HEK293 (cell line): ENCODE data around the gene EEF1AKMT3.

Experiments
- CTCF ChIA-PET: fragments of 350-600 bp; formaldehyde crosslinking; extraction: SDS; loops from one replicate; lab custom pipeline; 2021; ENCODE audit warnings: antibody characterized with exemption; lab: Yijun Ruan, JAX
- POLR2A ChIA-PET: fragments of 300-600 bp; formaldehyde crosslinking; extraction: SDS; loops from one replicate; lab custom pipeline; 2020; ENCODE audit warnings: antibody characterized with exemption, inconsistent platforms; lab: Yijun Ruan, JAX
- H3K27ac ChIP-seq: fragments of 200-500 bp; sonication (Bioruptor generic); 2 replicates; pipeline ENCODE4 v1.5.1; 2014; ENCODE audit warnings: low read depth, low read length, control low read depth, inconsistent platforms; ENCODE audit errors: extremely low read depth
- H3K36me3 ChIP-seq, 2 experiments: fragments of 200-500 bp in 1 of 2; sonication (Bioruptor generic) in 1 of 2; 1 replicate in 1 of 2; 2 replicates in 1 of 2; pipeline ENCODE4 v1.5.1; 2014 to 2017; ENCODE audit warnings: inconsistent platforms in 2 of 2, low read length in 2 of 2; ENCODE audit not compliant: control insufficient read depth in 2 of 2, insufficient read depth in 1 of 2
- H3K4me1 ChIP-seq: fragments of 200-500 bp; sonication (Bioruptor generic); 2 replicates; pipeline ENCODE4 v1.5.1; 2014; ENCODE audit warnings: mild to moderate bottlenecking, low read length, inconsistent platforms; ENCODE audit not compliant: control insufficient read depth, insufficient read depth
- H3K4me3 ChIP-seq: 2 replicates; pipeline ENCODE4 v1.5.1; 2011; ENCODE audit warnings: low read depth, mild to moderate bottlenecking, control low read depth, low read length, moderate library complexity
- H3K9me3 ChIP-seq: fragments of 200-500 bp; sonication (Bioruptor generic); 2 replicates; pipeline ENCODE4 v1.5.1; 2014; ENCODE audit warnings: low read depth, low read length, inconsistent platforms; ENCODE audit not compliant: control insufficient read depth, insufficient read depth
- BCL11A ChIP-seq: fragments of 450-650 bp; formaldehyde crosslinking; IDR thresholded peaks from 2 replicates; pipeline ENCODE4 v1.5.1; 2016; ENCODE audit warnings: low read depth, missing biosample characterization, missing genetic modification characterization
- BCL11B ChIP-seq: fragments of 450-650 bp; formaldehyde crosslinking; IDR thresholded peaks from 2 replicates; pipeline ENCODE4 v1.5.1; 2016; ENCODE audit warnings: low read depth, missing biosample characterization, missing genetic modification characterization
- ELK4 ChIP-seq: IDR thresholded peaks from 2 replicates; pipeline ENCODE4 v1.6.1; 2011; ENCODE audit warnings: mild to moderate bottlenecking, low read depth, low read length, borderline replicate concordance
- GLIS2 ChIP-seq: fragments of 450-650 bp; formaldehyde crosslinking; IDR thresholded peaks from 2 replicates; pipeline ENCODE4 v1.5.1; 2016; ENCODE audit warnings: missing biosample characterization, missing genetic modification characterization
- HOXC10 ChIP-seq: sonication (generic); formaldehyde crosslinking; IDR thresholded peaks from 2 replicates; pipeline ENCODE4 v1.8.1; 2023; ENCODE audit warnings: mild to moderate bottlenecking, missing genetic modification reagents
- PATZ1 ChIP-seq: fragments of 450-650 bp; formaldehyde crosslinking; IDR thresholded peaks from 2 replicates; pipeline ENCODE4 v1.5.1; 2016; ENCODE audit warnings: missing biosample characterization, missing genetic modification characterization
- ZBTB7A ChIP-seq: fragments of 450-650 bp; formaldehyde crosslinking; IDR thresholded peaks from 2 replicates; pipeline ENCODE4 v1.5.1; 2016; ENCODE audit warnings: low read depth, missing biosample characterization, missing genetic modification characterization
- ZNF133 ChIP-seq: fragments of 450-650 bp; formaldehyde crosslinking; IDR thresholded peaks from 2 replicates; pipeline ENCODE4 v1.5.1; 2016; ENCODE audit warnings: missing biosample characterization, missing genetic modification characterization
- ZNF148 ChIP-seq: fragments of 450-650 bp; formaldehyde crosslinking; IDR thresholded peaks from 2 replicates; pipeline ENCODE4 v1.5.0; 2017; ENCODE audit warnings: missing biosample characterization, missing genetic modification characterization, borderline replicate concordance
- ZNF398 ChIP-seq: fragments of 450-650 bp; formaldehyde crosslinking; IDR thresholded peaks from 2 replicates; pipeline ENCODE4 v1.5.1; 2017; ENCODE audit warnings: missing biosample characterization, missing genetic modification characterization
- ZNF416 ChIP-seq: fragments of 450-650 bp; formaldehyde crosslinking; IDR thresholded peaks from 2 replicates; pipeline ENCODE4 v1.5.1; 2016; ENCODE audit warnings: missing biosample characterization, missing genetic modification characterization
- ZNF560 ChIP-seq: fragments of 450-650 bp; formaldehyde crosslinking; IDR thresholded peaks from 2 replicates; pipeline ENCODE4 v1.5.1; 2017; ENCODE audit warnings: missing biosample characterization, missing genetic modification characterization, borderline replicate concordance
- ZNF561 ChIP-seq: fragments of 450-650 bp; IDR thresholded peaks from 2 replicates; pipeline ENCODE4 v1.5.1; 2018; ENCODE audit warnings: missing biosample characterization, missing genetic modification characterization, borderline replicate concordance
- ZSCAN16 ChIP-seq: fragments of 450-650 bp; formaldehyde crosslinking; IDR thresholded peaks from 2 replicates; pipeline ENCODE4 v1.5.1; 2016; ENCODE audit warnings: missing biosample characterization, missing genetic modification characterization
- ZSCAN18 ChIP-seq: fragments of 450-650 bp; formaldehyde crosslinking; IDR thresholded peaks from 2 replicates; pipeline ENCODE4 v1.5.1; 2016; ENCODE audit warnings: missing biosample characterization, missing genetic modification characterization
- TF ChIP-seq, protein P1 (sequence below): fragments of 450-650 bp; formaldehyde crosslinking; optimal IDR thresholded peaks from 2 replicates; pipeline ENCODE3; 2016; ENCODE audit warnings: missing biosample characterization, mild to moderate bottlenecking, missing genetic modification characterization
- TF ChIP-seq, protein P2 (sequence below): fragments of 450-650 bp; formaldehyde crosslinking; IDR thresholded peaks from 2 replicates; pipeline ENCODE4 v1.5.1; 2016; ENCODE audit warnings: missing biosample characterization, missing genetic modification characterization
- TF ChIP-seq, protein P3 (sequence below): fragments of 450-650 bp; formaldehyde crosslinking; IDR thresholded peaks from 2 replicates; pipeline ENCODE4 v1.5.1; 2016; ENCODE audit warnings: missing biosample characterization, missing genetic modification characterization
- TF ChIP-seq, protein P4 (sequence below): sonication (generic); formaldehyde crosslinking; IDR thresholded peaks from 2 replicates; pipeline ENCODE4 v1.8.1; 2022; ENCODE audit warnings: mild to moderate bottlenecking, moderate library complexity, missing genetic modification reagents

EEF1AKMT3 gene

DNA sequence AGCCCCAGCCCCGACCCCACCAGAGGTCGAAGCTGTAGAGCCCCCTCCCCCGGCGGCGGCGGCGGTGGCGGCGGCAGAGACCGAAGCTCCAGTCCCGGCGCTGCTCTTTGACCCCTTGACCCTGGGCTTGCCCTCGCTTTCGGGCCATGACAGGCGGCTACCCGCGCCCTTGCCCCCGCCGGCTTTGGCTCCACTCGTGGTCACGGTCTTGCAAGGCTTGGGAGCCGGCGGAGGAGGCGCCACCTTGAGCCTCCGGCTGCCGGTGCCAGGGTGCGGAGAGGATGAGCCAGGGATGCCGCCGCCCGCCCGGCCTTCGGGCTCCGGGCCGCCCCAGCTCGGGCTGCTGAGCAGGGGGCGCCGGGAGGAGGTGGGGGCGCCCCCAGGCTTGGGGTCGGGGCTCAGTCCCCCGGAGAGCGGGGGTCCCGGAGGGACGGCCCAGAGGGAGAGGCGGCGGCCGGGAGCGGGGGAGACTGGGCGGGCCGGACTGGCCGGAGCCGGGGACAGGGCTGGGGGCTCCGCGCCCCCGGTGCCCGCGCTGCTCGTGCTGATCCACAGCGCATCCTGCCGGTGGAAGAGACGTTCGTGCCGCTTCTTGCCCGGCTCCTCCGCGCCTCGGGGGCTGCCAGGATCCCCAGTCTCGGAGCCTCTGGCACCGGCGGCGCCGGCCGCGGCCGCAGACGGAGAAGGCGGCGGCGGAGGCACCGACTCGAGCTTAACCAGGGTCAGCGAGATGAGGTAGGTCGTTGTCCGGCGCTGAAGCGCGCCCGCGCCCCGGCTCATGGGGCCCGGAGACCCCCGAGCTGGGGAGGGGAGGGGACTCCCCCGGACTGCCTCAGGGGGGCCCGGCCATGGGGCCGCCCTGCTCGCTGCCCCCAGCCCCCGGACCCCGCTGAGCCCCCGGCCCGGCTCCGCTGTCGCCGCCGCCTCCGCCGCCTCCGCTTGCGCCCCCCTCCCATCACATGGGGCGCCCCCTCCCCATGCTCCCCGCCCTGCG, 34.6 kb upstream of the EEF1AKMT3 start:
- Histone ChIP-seq H3K4me3 (peak overlapping the region; percentile 37), H3K36me3 (no peaks in the 10 kb centered on the region), H3K27ac (no peak overlapping the region; the same call in 1 of the 2 replicates), H3K4me1 (peaks cover 6% of the 10 kb centered on the region; the same call in 1 of the 2 replicates), H3K9me3 (no peaks in the 10 kb centered on the region)
- ChIA-PET POLR2A (interaction anchor here (1.2 kb wide), 1 partner anchor 12 kb away, joined by 6 read pairs; no protein-coding TSS in a partner anchor), CTCF (interaction anchor here (1.1 to 4.8 kb wide), 3 partner anchors 13 to 154 kb away, joined by 3 to 55 read pairs (median 35); no protein-coding TSS in a partner anchor)
- TF ChIP-seq ZBTB7A (tag by site-specific recombination) (peak; percentile 62; the same call in 1 of the 2 replicates), BCL11B (peak; percentile 68; the same call in 1 of the 2 replicates), ZNF148 (tag by site-specific recombination) (no peak), ZNF416 (no peak), ELK4 (no peak), GLIS2 (tag by site-specific recombination) (peak; percentile 13; the same call in 1 of the 2 replicates), ZNF133 (tag by site-specific recombination) (no peak), ZSCAN16 (tag by site-specific recombination) (no peak), ZSCAN18 (tag by site-specific recombination) (no peak), PATZ1 (tag by site-specific recombination) (peak; percentile 7), ZNF398 (tag by site-specific recombination) (0 out of 2 replicates have a peak, but pooled peaks have one; percentile 6), ZNF560 (tag by site-specific recombination) (peak; percentile 89), ZNF561 (tag by site-specific recombination) (no peak), BCL11A (peak; percentile 59; the same call in 1 of the 2 replicates), HOXC10 (CRISPR knock-in tag) (no peak)
- TF ChIP-seq, protein P1, sequence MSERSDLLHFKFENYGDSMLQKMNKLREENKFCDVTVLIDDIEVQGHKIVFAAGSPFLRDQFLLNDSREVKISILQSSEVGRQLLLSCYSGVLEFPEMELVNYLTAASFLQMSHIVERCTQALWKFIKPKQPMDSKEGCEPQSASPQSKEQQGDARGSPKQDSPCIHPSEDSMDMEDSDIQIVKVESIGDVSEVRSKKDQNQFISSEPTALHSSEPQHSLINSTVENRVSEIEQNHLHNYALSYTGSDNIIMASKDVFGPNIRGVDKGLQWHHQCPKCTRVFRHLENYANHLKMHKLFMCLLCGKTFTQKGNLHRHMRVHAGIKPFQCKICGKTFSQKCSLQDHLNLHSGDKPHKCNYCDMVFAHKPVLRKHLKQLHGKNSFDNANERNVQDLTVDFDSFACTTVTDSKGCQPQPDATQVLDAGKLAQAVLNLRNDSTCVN (tag by site-specific recombination) = peak; percentile 65
- TF ChIP-seq, protein P2, sequence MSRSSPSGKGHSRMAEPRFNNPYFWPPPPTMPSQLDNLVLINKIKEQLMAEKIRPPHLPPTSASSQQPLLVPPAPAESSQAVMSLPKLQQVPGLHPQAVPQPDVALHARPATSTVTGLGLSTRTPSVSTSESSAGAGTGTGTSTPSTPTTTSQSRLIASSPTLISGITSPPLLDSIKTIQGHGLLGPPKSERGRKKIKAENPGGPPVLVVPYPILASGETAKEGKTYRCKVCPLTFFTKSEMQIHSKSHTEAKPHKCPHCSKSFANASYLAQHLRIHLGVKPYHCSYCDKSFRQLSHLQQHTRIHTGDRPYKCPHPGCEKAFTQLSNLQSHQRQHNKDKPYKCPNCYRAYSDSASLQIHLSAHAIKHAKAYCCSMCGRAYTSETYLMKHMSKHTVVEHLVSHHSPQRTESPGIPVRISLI (tag by site-specific recombination) = no peak
- TF ChIP-seq, protein P3, sequence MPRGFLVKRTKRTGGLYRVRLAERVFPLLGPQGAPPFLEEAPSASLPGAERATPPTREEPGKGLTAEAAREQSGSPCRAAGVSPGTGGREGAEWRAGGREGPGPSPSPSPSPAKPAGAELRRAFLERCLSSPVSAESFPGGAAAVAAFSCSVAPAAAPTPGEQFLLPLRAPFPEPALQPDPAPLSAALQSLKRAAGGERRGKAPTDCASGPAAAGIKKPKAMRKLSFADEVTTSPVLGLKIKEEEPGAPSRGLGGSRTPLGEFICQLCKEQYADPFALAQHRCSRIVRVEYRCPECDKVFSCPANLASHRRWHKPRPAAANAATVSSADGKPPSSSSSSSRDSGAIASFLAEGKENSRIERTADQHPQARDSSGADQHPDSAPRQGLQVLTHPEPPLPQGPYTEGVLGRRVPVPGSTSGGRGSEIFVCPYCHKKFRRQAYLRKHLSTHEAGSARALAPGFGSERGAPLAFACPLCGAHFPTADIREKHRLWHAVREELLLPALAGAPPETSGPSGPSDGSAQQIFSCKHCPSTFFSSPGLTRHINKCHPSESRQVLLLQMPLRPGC = no peak; the same call in 1 of the 2 replicates
- TF ChIP-seq, protein P4, sequence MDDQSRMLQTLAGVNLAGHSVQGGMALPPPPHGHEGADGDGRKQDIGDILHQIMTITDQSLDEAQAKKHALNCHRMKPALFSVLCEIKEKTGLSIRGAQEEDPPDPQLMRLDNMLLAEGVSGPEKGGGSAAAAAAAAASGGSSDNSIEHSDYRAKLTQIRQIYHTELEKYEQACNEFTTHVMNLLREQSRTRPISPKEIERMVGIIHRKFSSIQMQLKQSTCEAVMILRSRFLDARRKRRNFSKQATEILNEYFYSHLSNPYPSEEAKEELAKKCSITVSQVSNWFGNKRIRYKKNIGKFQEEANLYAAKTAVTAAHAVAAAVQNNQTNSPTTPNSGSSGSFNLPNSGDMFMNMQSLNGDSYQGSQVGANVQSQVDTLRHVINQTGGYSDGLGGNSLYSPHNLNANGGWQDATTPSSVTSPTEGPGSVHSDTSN (CRISPR knock-in tag) = 0 out of 2 replicates have a peak, but pooled peaks have one; percentile 9
